GM12878 (cell line): Measurements from ENCODE around the gene SLC25A42. TPM values are rescaled to one million over a fixed set of nuclear protein-coding genes. Genes with fewer than 3 reads are reported as not detected.

Source experiments
- BRCA1 ChIP-seq: IDR thresholded peaks from 2 replicates; pipeline ENCODE4 v1.6.1; 2011; ENCODE audit warnings: low read depth, low read length, improper control_type of control experiment
- CBX3 ChIP-seq: fragments of 200-600 bp; sonication (generic); IDR thresholded peaks from 2 replicates; pipeline ENCODE4 v1.6.1; 2016; ENCODE audit warnings: low read depth, borderline replicate concordance
- EED ChIP-seq: sonication (generic); IDR thresholded peaks from 2 replicates; pipeline ENCODE4 v1.6.1; 2016; ENCODE audit warnings: antibody characterized with exemption, low read depth
- IRF4 ChIP-seq: IDR thresholded peaks from 2 replicates; pipeline ENCODE4 v1.6.1; 2011; ENCODE audit warnings: low read depth, low read length
- JUND ChIP-seq: IDR thresholded peaks from 2 replicates; pipeline ENCODE4 v1.6.1; 2012; ENCODE audit warnings: low read depth, mild to moderate bottlenecking, low read length, improper control_type of control experiment, moderate library complexity
- MEF2B ChIP-seq: fragments of 450-650 bp; IDR thresholded peaks from 2 replicates; pipeline ENCODE4 v1.6.1; 2018; ENCODE audit warnings: mild to moderate bottlenecking, moderate library complexity; ENCODE audit not compliant: partially characterized antibody, poor library complexity, severe bottlenecking
- RCOR1 ChIP-seq: conservative IDR thresholded peaks from 2 replicates; pipeline ENCODE4 v1.6.1; 2012; ENCODE audit warnings: low read depth, low read length, improper control_type of control experiment
- RELA ChIP-seq: fragments of 450-650 bp; IDR thresholded peaks from 2 replicates; pipeline ENCODE4 v1.8.0; 2014; ENCODE audit warnings: borderline replicate concordance; ENCODE audit not compliant: partially characterized antibody
- SMAD1 ChIP-seq: fragments of 450-650 bp; IDR thresholded peaks from 2 replicates; pipeline ENCODE4 v1.6.1; 2018; ENCODE audit warnings: mild to moderate bottlenecking, low read depth; ENCODE audit not compliant: partially characterized antibody
- STAT1 ChIP-seq: fragments of 450-650 bp; conservative IDR thresholded peaks from 2 replicates; pipeline ENCODE4 v1.6.1; 2014; ENCODE audit warnings: antibody characterized with exemption, mild to moderate bottlenecking
- TAF1 ChIP-seq: IDR thresholded peaks from 2 replicates; pipeline ENCODE4 v1.6.1; 2011; ENCODE audit warnings: mild to moderate bottlenecking, low read depth, low read length, borderline replicate concordance
- TCF12 ChIP-seq: IDR thresholded peaks from 2 replicates; pipeline ENCODE4 v1.6.1; 2011; ENCODE audit warnings: low read depth, mild to moderate bottlenecking, low read length
- polyA plus RNA-seq, 11 experiments: library from polyadenylated mRNA; depleted of rRNA in 4 of 11; unstranded in 6 of 11; stranded (reverse) in 5 of 11; fragments of >200 nt; fragmentation: Nextera tagmentation in 4 of 11; fragmentation: Illumina TruSeq in 1 of 11; extraction: Ambion mirVana in 4 of 11; extraction: Trizol in 1 of 11; gene quantifications; 1 replicate in 1 of 11; 2 replicates in 10 of 11; pipeline versions ENCODE4 v1.2.1 to v1.2.3, GENCODE V29; 2011 to 2016; ENCODE audit warnings: inconsistent platforms in 2 of 11, missing spikeins in 2 of 11, low read depth in 1 of 11
- total RNA-seq, 4 experiments: library from RNA; depleted of rRNA in 3 of 4; stranded (reverse); fragments of >200 nt in 3 of 4; fragmentation: Illumina TruSeq in 1 of 4; extraction: Trizol in 1 of 4; gene quantifications; 2 replicates each; pipeline versions ENCODE4 v1.2.1 to v1.2.3, GENCODE V29; 2013 to 2021
- TF ChIP-seq, protein P1 (sequence below): fragments of 450-650 bp; IDR thresholded peaks from 2 replicates; pipeline ENCODE4 v1.6.1; 2018; ENCODE audit warnings: mild to moderate bottlenecking, low read depth, moderate library complexity; ENCODE audit not compliant: partially characterized antibody
- TF ChIP-seq, protein P2 (sequence below): IDR thresholded peaks from 2 replicates; pipeline ENCODE4 v1.6.1; 2012; ENCODE audit warnings: low read depth, low read length, improper control_type of control experiment
- TF ChIP-seq, protein P3 (sequence below): IDR thresholded peaks from 2 replicates; pipeline ENCODE4 v1.6.1; 2012; ENCODE audit warnings: improper control_type of control experiment, low read depth, low read length; ENCODE audit not compliant: insufficient replicate concordance
- TF ChIP-seq, protein P4 (sequence below): IDR thresholded peaks from 2 replicates; pipeline ENCODE4 v1.6.1; 2012; ENCODE audit warnings: low read length, inconsistent platforms
- TF ChIP-seq, protein P5 (sequence below): fragments of 150-350 bp; IDR thresholded peaks from 2 replicates; pipeline ENCODE4 v1.6.1; 2016; ENCODE audit warnings: low read depth, low read length

The SLC25A42 gene
- total and polyA plus RNA-seq, 10 of the 15 experiments (the other 5 are each of a cell fraction or from before 2014, with no cell fraction given), result 0.24 to 19.2 (median 9.6) TPM

DNA sequence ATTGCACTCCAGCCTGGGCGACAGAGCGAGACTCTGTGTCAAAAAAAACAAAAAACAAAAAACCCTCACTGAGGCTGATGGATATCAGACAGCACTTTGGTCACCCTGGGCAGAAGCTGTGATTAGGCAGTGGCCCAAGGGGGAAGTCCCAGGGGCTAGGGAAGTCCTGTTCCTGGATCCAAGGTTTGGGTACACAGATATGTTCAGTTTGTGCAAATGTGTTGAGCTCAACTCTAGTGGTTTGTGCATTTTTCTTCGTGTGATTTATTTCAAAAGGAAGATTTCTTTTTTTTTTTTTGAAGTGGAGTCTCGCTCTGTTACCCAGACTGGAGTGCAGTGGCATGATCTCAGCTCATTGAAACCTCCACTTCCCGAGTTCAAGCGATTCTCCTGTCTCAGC, 94.0 kb downstream of the SLC25A42 start (continued):
- TF ChIP-seq, protein P1, sequence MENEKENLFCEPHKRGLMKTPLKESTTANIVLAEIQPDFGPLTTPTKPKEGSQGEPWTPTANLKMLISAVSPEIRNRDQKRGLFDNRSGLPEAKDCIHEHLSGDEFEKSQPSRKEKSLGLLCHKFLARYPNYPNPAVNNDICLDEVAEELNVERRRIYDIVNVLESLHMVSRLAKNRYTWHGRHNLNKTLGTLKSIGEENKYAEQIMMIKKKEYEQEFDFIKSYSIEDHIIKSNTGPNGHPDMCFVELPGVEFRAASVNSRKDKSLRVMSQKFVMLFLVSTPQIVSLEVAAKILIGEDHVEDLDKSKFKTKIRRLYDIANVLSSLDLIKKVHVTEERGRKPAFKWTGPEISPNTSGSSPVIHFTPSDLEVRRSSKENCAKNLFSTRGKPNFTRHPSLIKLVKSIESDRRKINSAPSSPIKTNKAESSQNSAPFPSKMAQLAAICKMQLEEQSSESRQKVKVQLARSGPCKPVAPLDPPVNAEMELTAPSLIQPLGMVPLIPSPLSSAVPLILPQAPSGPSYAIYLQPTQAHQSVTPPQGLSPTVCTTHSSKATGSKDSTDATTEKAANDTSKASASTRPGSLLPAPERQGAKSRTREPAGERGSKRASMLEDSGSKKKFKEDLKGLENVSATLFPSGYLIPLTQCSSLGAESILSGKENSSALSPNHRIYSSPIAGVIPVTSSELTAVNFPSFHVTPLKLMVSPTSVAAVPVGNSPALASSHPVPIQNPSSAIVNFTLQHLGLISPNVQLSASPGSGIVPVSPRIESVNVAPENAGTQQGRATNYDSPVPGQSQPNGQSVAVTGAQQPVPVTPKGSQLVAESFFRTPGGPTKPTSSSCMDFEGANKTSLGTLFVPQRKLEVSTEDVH, result no peak
- TF ChIP-seq MEF2B, result peak; percentile 14
- TF ChIP-seq, protein P2, sequence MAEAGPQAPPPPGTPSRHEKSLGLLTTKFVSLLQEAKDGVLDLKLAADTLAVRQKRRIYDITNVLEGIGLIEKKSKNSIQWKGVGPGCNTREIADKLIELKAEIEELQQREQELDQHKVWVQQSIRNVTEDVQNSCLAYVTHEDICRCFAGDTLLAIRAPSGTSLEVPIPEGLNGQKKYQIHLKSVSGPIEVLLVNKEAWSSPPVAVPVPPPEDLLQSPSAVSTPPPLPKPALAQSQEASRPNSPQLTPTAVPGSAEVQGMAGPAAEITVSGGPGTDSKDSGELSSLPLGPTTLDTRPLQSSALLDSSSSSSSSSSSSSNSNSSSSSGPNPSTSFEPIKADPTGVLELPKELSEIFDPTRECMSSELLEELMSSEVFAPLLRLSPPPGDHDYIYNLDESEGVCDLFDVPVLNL, result no peak
- peak; percentile 48; the same call in 1 of the 2 replicates for TF ChIP-seq EED
- TF ChIP-seq TAF1, result no peak
- no peak for TF ChIP-seq RELA
- TF ChIP-seq STAT1, result no peak
- TF ChIP-seq RCOR1, result no peak
- TF ChIP-seq TCF12, result no peak
- TF ChIP-seq BRCA1, result no peak
- TF ChIP-seq SMAD1, result no peak
- TF ChIP-seq, protein P3, sequence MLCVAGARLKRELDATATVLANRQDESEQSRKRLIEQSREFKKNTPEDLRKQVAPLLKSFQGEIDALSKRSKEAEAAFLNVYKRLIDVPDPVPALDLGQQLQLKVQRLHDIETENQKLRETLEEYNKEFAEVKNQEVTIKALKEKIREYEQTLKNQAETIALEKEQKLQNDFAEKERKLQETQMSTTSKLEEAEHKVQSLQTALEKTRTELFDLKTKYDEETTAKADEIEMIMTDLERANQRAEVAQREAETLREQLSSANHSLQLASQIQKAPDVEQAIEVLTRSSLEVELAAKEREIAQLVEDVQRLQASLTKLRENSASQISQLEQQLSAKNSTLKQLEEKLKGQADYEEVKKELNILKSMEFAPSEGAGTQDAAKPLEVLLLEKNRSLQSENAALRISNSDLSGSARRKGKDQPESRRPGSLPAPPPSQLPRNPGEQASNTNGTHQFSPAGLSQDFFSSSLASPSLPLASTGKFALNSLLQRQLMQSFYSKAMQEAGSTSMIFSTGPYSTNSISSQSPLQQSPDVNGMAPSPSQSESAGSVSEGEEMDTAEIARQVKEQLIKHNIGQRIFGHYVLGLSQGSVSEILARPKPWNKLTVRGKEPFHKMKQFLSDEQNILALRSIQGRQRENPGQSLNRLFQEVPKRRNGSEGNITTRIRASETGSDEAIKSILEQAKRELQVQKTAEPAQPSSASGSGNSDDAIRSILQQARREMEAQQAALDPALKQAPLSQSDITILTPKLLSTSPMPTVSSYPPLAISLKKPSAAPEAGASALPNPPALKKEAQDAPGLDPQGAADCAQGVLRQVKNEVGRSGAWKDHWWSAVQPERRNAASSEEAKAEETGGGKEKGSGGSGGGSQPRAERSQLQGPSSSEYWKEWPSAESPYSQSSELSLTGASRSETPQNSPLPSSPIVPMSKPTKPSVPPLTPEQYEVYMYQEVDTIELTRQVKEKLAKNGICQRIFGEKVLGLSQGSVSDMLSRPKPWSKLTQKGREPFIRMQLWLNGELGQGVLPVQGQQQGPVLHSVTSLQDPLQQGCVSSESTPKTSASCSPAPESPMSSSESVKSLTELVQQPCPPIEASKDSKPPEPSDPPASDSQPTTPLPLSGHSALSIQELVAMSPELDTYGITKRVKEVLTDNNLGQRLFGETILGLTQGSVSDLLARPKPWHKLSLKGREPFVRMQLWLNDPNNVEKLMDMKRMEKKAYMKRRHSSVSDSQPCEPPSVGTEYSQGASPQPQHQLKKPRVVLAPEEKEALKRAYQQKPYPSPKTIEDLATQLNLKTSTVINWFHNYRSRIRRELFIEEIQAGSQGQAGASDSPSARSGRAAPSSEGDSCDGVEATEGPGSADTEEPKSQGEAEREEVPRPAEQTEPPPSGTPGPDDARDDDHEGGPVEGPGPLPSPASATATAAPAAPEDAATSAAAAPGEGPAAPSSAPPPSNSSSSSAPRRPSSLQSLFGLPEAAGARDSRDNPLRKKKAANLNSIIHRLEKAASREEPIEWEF, result no peak
- TF ChIP-seq, protein P4, sequence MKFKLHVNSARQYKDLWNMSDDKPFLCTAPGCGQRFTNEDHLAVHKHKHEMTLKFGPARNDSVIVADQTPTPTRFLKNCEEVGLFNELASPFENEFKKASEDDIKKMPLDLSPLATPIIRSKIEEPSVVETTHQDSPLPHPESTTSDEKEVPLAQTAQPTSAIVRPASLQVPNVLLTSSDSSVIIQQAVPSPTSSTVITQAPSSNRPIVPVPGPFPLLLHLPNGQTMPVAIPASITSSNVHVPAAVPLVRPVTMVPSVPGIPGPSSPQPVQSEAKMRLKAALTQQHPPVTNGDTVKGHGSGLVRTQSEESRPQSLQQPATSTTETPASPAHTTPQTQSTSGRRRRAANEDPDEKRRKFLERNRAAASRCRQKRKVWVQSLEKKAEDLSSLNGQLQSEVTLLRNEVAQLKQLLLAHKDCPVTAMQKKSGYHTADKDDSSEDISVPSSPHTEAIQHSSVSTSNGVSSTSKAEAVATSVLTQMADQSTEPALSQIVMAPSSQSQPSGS, result no peak
- TF ChIP-seq, protein P5, sequence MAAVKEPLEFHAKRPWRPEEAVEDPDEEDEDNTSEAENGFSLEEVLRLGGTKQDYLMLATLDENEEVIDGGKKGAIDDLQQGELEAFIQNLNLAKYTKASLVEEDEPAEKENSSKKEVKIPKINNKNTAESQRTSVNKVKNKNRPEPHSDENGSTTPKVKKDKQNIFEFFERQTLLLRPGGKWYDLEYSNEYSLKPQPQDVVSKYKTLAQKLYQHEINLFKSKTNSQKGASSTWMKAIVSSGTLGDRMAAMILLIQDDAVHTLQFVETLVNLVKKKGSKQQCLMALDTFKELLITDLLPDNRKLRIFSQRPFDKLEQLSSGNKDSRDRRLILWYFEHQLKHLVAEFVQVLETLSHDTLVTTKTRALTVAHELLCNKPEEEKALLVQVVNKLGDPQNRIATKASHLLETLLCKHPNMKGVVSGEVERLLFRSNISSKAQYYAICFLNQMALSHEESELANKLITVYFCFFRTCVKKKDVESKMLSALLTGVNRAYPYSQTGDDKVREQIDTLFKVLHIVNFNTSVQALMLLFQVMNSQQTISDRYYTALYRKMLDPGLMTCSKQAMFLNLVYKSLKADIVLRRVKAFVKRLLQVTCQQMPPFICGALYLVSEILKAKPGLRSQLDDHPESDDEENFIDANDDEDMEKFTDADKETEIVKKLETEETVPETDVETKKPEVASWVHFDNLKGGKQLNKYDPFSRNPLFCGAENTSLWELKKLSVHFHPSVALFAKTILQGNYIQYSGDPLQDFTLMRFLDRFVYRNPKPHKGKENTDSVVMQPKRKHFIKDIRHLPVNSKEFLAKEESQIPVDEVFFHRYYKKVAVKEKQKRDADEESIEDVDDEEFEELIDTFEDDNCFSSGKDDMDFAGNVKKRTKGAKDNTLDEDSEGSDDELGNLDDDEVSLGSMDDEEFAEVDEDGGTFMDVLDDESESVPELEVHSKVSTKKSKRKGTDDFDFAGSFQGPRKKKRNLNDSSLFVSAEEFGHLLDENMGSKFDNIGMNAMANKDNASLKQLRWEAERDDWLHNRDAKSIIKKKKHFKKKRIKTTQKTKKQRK, result no peak
- TF ChIP-seq IRF4, result no peak
- no peak for TF ChIP-seq CBX3
- no peak for TF ChIP-seq JUND
